ENCODE data around the gene CAMTA1.

DNA sequence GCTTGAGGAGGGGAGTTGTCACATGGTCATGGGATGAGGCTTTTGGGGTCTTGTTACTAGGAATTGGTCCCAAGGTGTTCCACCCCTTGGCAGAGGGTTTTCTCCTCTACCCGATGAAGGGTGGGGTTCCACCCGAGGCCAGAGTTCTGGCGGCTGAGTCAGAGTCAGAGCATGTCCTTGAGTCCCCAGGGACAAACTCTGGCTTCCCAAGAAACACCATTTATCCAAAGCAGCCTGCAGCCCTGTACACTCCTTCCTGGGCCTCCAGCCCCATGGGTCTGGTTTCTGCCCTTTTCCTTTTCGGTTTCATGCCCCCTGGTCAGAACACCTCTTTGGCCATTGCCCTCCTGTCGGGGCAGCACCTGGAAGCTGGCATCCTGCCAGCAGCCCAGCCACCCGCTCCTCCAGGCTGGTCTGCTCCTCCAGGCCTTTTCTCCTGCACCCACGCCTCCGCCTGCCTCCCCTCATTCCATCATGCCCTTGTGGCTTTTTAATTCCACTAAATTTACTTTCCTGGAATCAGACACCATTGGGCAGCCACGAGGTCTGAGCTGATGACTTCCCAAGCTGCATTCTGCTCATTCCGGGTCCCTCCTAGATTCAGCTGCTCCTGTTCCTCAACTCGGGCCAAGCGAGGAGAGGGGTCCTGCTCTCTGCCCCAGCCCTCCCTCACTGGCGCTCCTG lies 684.1 kb downstream of the CAMTA1 start:
- no peak for TF ChIP-seq EZH2phosphoT487 (IDR thresholded peaks at IDR 0.05; ENCODE audit: borderline replicate concordance, low read depth)
- TF ChIP-seq MXI1 (IDR thresholded peaks at IDR 0.05; ENCODE audit: low read depth, low read length), result no peak
- no peak for TF ChIP-seq FOSL2 (IDR thresholded peaks at IDR 0.05; ENCODE audit: borderline replicate concordance, low read depth)
- TF ChIP-seq NRF1 (IDR thresholded peaks at IDR 0.05; ENCODE audit: low read depth, low read length), result no peak
- TF ChIP-seq, protein P1, sequence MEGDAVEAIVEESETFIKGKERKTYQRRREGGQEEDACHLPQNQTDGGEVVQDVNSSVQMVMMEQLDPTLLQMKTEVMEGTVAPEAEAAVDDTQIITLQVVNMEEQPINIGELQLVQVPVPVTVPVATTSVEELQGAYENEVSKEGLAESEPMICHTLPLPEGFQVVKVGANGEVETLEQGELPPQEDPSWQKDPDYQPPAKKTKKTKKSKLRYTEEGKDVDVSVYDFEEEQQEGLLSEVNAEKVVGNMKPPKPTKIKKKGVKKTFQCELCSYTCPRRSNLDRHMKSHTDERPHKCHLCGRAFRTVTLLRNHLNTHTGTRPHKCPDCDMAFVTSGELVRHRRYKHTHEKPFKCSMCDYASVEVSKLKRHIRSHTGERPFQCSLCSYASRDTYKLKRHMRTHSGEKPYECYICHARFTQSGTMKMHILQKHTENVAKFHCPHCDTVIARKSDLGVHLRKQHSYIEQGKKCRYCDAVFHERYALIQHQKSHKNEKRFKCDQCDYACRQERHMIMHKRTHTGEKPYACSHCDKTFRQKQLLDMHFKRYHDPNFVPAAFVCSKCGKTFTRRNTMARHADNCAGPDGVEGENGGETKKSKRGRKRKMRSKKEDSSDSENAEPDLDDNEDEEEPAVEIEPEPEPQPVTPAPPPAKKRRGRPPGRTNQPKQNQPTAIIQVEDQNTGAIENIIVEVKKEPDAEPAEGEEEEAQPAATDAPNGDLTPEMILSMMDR (IDR thresholded peaks at IDR 0.05), result no peak
- TF ChIP-seq, protein P2, sequence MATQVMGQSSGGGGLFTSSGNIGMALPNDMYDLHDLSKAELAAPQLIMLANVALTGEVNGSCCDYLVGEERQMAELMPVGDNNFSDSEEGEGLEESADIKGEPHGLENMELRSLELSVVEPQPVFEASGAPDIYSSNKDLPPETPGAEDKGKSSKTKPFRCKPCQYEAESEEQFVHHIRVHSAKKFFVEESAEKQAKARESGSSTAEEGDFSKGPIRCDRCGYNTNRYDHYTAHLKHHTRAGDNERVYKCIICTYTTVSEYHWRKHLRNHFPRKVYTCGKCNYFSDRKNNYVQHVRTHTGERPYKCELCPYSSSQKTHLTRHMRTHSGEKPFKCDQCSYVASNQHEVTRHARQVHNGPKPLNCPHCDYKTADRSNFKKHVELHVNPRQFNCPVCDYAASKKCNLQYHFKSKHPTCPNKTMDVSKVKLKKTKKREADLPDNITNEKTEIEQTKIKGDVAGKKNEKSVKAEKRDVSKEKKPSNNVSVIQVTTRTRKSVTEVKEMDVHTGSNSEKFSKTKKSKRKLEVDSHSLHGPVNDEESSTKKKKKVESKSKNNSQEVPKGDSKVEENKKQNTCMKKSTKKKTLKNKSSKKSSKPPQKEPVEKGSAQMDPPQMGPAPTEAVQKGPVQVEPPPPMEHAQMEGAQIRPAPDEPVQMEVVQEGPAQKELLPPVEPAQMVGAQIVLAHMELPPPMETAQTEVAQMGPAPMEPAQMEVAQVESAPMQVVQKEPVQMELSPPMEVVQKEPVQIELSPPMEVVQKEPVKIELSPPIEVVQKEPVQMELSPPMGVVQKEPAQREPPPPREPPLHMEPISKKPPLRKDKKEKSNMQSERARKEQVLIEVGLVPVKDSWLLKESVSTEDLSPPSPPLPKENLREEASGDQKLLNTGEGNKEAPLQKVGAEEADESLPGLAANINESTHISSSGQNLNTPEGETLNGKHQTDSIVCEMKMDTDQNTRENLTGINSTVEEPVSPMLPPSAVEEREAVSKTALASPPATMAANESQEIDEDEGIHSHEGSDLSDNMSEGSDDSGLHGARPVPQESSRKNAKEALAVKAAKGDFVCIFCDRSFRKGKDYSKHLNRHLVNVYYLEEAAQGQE (IDR thresholded peaks at IDR 0.05; ENCODE audit: low read depth, low read length), result no peak
- TF ChIP-seq, protein P3, sequence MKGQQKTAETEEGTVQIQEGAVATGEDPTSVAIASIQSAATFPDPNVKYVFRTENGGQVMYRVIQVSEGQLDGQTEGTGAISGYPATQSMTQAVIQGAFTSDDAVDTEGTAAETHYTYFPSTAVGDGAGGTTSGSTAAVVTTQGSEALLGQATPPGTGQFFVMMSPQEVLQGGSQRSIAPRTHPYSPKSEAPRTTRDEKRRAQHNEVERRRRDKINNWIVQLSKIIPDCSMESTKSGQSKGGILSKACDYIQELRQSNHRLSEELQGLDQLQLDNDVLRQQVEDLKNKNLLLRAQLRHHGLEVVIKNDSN (IDR thresholded peaks at IDR 0.05; ENCODE audit: borderline replicate concordance, low read depth), result no peak
- no peak for TF ChIP-seq SIN3A (IDR thresholded peaks at IDR 0.05; ENCODE audit: borderline replicate concordance, low read depth, low read length)
